ENCODE results near the gene CREBRF.

- TF ChIP-seq, protein P1, sequence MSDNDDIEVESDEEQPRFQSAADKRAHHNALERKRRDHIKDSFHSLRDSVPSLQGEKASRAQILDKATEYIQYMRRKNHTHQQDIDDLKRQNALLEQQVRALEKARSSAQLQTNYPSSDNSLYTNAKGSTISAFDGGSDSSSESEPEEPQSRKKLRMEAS (IDR thresholded peaks at IDR 0.05) = no peak
- TF ChIP-seq CTCF (IDR thresholded peaks at IDR 0.05) (no peak), CEBPB (IDR thresholded peaks at IDR 0.05) (no peak), HOXA7 (CRISPR knock-in tag; IDR thresholded peaks at IDR 0.05) (no peak)
These were observed 500 bp upstream of the CREBRF start for GRCh38 chr5:173055722-173055982.
